Kidney capillary endothelial cell (primary cell): ENCODE measurements around the gene MYNN.

Experiments
- DNase-seq: peaks from one replicate; pipeline ENCODE4 v3.0.0-alpha.2; 2018; ENCODE audit warnings: low spot score

The MYNN gene

DNA sequence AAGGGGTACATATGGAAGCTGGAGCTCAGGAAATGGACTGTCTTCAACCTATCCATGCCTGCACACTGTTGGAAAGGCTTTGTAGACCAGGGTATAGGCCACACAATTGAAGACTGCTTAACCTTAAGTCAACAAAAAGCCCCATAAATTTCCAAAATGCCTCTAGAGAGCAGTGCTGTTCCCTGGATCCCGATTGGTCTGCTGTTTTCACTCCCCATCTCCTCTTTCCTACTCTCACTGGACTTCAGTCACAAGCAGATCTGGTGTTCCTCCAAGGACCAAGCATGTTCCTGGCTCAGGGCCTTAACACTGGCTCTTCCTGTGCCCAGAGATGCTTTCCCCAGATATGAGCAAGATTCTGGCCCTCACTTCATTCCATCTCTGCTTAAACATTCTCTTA, 62.3 kb downstream of the MYNN start:
- no peak for DNase-seq

DNA sequence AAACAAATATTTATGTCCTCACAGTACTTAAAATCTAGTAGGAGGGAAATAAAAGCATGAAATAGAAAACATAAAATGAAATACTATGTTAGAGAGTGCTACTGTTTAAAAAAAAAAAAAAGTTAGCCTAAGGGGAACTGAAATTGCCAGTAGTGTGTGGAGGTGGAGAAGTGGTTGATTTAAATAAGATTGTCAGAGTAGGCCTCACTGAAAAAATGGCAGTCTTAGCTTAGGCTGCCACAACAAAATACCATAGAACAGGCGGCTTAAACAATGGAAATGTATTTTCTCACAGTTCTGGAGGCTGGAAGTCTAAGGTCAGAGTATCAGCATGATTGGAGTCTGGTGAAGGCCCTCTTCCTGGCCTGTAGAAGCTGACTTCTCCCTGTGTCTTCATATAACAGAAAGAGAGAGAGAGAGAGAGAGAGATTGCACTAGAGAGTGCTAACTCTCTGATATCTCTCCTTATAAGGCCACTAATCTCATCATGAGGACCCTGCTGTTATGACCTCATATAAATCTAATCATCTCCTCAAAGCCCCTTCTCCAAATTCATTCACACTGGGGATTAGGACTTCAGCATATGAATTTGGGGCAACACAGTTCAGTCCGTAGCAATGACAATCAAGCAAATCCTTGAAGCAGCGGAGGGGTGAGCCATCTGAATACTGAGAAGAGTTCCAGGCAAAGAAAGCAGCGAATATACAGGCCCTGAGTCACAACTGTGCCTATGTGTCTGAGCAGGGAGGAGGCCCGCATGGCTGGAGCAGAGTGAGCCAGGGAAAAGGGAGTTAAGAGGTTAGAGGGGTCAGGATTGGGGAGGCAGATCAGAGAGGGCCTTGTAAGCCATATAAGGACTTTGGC, 63.1 kb downstream of the MYNN start:
- DNase-seq: no peak

DNA sequence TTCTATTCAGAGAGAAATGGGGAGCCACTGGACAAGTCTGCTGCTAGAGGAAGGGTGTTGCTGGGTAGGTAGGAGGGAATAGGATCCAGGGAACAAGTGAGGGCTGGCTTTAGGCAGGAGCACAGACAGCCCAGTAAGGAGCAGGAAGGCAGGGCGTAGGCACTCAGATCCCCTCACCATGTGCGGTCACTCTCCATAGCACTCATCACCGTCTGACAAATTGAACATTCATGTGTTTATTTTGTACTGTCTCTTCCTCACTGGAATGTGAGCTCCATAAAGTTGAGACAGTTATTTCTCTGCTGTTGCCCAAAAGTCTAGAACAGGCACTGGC, 63.7 kb downstream of the MYNN start:
- no peak for DNase-seq

DNA sequence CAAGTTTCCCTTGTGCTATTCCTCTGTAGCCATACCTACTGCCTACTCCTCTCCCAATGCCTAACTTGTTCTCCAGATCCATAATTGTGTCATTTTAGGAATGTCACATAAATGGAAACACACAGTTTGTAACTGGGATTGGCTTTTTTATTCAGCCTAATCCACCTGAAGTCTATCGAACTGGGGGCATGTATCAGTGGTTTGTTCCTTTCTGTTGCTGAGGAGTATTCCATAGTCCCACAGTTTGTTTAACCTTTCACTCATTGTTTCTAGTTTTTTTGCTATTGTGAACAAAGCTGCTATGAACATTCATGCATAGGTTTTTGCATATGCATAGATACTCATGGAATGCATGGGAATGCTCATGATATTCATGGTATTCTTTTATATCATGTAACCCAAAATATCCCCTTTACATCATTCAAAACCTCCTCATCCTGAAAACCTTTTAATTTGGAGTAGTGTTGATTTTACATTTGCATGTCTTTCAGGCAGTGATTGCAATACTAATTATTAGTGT, 65.4 kb downstream of the MYNN start:
- no peak for DNase-seq
